Retinal pigment epithelial cell (primary cell): Measurements from ENCODE around the gene MCF2L.

Source experiments
- DNase-seq: peaks from one replicate; pipeline ENCODE4 v3.0.0-alpha.2; 2010; ENCODE audit warnings: low read depth
- H3K4me3 ChIP-seq: 2 replicates; pipeline ENCODE4 v1.5.1; 2011; ENCODE audit warnings: mild to moderate bottlenecking, low read length, control low read depth, moderate library complexity
- TF ChIP-seq, protein P1 (sequence below): conservative IDR thresholded peaks from 2 replicates; pipeline ENCODE4 v1.5.1; 2011; ENCODE audit warnings: low read depth, low read length, control low read depth, inconsistent platforms

MCF2L gene

DNA sequence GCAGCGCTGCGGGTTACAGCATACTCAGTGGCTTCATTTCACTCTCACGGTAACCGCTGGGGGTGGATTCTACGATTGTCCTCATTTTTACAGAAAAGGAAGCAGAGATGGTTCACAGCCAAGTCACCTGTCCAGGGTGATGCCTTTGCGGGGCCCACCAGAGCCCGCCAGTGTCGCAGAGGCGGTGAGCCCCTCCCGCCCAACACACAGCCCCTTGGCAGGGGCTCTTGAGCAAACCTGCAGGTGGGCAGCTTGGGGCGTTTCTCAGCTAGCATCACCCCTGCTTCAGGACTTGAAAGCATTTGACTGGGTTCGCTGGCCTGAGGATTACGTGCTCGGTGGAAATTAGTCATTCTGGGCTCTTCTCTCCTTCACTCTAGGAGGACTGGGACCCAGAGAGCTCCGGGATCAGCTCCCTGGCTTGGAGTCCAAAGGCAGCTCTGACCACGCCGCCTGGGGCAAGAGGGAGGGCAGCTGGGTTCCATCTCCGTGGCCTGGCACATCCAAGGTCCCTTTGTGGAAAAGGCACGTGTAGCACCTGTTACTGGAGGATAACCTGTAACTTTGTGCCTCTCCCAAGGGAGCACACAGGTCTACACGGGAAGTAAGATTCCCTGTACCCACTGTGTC, 74.1 kb downstream of the MCF2L start:
- H3K4me3 ChIP-seq: no peak overlapping the region
- TF ChIP-seq, protein P1, sequence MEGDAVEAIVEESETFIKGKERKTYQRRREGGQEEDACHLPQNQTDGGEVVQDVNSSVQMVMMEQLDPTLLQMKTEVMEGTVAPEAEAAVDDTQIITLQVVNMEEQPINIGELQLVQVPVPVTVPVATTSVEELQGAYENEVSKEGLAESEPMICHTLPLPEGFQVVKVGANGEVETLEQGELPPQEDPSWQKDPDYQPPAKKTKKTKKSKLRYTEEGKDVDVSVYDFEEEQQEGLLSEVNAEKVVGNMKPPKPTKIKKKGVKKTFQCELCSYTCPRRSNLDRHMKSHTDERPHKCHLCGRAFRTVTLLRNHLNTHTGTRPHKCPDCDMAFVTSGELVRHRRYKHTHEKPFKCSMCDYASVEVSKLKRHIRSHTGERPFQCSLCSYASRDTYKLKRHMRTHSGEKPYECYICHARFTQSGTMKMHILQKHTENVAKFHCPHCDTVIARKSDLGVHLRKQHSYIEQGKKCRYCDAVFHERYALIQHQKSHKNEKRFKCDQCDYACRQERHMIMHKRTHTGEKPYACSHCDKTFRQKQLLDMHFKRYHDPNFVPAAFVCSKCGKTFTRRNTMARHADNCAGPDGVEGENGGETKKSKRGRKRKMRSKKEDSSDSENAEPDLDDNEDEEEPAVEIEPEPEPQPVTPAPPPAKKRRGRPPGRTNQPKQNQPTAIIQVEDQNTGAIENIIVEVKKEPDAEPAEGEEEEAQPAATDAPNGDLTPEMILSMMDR: no peak

DNA sequence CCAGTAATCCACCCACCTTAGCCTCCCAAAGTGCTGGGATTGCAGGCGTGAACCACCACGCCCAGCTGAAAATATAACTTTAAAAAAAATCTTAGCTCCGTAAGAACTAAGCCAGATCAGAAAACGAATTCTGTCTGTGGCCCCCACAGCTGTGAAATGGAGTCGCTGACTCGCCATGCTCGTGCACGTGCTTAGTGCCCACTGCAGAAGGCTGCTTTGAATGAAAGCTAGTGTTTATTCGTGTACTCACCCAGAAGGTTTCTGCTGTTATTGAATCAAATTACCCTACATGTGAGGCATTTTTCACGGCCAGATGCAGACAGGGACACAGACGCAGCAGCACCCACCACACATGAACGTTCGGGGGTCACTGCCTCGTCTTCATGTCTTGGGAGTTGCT, 74.9 kb downstream of the MCF2L start:
- no peak overlapping the region for H3K4me3 ChIP-seq
- TF ChIP-seq, protein P1: no peak
- DNase-seq: no peak

More for the DNA sequence above, 74.1 kb downstream of the MCF2L start:
- DNase-seq: no peak

DNA sequence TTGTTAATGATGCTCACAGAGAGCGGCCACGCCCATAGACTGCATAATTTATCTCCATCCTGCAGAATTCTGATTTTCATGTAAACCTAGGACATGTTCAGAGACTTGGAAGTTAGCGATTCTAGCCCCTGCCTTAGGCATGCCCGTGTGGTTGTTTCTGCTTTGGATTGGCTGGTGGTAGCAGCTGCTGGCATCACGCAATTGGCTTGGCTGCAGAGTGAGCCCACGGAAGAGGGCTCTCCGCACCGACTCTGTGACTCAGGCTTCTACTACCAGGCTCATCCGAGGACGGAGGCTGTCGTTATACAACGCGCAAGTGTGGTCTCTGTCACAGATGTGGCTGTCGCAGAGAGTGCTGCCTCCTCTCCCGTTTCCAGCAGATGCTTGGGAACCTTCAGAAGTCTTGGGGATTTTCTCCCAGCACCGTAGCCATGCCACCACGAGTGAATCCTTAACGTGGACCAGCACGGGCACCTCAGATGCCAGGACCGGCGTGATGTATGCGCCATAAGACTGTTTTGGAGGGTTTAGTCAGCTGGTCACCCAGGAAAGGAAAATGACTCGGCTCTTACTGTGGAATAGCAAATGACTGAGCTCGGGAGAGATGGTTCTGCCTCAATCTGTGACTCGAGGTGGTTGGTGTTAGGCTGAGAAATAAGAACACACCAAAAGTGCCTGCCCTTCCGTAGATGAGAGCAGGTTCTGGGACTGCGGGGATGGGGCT, 75.5 kb downstream of the MCF2L start:
- DNase-seq: no peak
- H3K4me3 ChIP-seq: no peak overlapping the region
- TF ChIP-seq, protein P1: no peak

DNA sequence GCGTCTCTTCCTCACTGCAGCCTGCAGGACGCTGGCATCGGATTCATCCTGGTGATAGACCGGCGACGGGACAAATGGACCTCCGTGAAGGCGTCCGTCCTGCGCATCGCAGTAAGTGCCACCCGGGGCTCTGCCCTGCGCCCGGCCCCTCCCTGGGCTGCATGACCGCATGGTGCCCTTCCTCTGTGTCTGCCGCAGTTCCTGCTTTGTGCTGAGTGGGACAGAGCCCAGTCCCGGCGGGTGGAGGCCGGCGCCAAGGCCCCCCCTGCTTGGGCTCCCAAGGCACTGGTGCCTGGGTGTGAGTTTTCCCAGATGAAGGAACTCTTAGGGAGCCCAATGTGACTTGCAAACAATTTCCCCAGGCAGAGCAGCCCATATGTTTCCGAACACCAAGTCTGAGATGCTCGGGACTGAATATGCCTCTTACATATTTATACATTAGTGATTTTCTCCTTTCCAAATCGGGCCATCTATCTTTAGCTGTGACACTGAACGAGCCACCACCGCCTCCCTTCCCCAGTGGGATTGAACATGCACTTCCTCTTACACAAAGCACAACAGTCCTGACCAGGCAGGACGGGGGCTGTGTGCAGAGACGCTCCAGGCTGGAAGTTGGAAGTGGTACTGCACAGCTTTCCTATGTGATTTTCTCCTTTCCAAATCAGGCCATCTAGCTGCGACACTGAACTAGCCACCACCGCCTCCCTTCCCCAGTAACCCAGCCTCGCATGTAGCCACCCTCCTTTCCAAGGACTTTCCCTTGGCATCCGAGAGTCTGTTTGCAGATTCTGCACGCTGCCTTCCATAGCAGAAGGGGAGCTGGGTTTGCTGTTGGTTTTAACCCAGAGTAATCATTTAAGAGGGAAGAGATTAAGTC, 76.5 kb downstream of the MCF2L start:
- no peak for DNase-seq
- TF ChIP-seq, protein P1: no peak
- no peak overlapping the region for H3K4me3 ChIP-seq

DNA sequence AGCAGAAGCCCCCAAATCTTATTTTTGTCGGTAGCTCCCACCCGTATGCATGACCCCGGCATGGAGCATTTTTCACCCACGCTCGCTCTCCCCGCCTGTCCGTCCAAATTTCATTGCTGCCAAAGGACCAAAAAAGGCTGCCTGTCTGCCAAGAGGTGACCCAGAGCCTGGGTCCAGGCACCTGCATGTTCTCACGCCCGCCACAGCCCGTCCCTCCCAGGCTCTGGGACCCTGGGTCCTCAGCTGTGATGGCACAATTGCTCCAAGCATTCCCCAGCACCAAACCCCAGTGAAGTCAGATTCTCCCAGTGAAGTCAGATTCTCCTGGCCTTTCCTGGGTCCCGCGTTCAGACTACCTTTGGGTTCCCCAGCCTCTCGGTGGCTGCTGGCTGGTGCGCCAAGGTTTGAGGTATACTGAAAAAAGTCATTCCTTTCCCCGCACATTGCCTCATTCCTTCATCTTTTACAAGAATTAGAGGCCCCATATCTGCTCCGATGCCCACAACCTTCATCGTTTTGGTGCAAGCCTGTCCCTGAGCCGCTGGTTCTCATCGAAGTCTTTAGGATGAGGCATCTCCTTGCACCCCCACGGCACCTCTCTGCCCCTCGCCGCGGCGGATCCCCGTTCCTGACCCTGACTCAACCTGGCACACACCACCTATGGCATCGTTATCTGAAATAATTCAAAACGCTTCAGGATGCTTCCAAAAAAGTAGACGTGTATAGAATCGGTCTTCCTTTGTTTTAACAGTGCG, 77.3 kb downstream of the MCF2L start:
- TF ChIP-seq, protein P1: no peak
- DNase-seq: no peak
- no peak overlapping the region for H3K4me3 ChIP-seq

DNA sequence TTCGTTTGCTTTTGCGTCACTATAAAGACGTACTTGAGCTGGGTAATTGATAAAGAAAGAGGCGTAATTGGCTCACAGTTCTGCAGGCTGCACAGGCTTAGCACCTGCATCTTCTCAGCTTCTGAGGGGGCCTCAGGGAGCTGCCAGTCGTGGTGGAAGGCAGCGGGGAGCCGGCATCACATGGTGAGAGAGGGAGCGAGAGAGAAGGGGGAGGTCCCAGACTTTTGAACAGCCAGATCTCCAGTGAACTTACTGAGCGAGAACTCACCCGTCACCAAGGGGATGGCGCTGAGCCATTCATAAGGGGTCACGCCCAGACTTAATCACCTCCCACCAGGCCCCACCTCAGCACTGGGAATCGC, 77.8 kb downstream of the MCF2L start:
- TF ChIP-seq, protein P1: no peak
- H3K4me3 ChIP-seq: no peak overlapping the region
- DNase-seq: no peak
